GM21367 (cell line): Measurements from ENCODE around the gene B4GALT5.

Experiments used
- ATAC-seq: cut with Tn5 transposase; IDR thresholded peaks from one replicate; pipeline ENCODE4 v1.9.1; 2021; ENCODE audit not compliant: unreplicated experiment

B4GALT5 gene

DNA sequence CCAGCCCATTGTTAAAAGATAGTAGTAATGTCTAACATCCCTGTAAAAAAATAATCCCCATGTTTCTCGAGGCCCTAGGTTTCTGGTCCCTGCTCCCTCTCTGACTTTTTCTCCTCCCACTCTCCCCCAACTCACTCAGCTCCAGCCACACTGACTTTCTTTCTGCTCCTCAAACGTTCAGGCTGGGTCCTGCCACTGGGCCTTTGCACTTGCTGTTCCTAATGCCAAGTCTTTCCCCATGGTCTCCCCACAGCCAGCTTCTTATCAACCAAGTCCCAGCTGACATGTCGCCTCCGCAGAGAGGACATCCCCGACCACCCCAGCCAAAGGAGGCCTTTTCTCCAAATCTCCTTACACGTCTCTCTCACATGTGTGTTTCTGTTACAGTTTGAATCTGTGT lies 123.9 kb downstream of the B4GALT5 start:
- ATAC-seq: no peak

DNA sequence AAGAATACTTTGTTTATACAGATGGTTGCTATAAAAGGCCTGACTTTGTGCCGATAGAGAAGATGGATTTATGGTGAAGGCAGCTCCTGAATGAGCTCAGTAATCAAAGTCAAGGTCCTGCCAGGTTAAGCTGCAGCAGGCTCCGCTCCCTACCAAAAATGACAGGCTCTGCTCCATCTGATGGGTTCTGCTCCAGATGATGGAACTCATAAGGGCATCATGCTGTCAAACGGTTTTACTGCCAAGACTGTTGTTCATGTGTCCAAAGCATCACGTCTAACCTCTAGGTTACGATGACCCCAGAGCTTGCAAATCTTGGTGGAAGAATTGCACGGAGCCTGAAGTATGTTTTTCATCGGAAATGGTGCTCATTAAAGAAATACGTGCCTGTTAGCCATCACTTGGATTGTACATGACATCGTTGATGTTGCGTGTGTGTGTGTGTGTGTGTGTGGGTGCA lies 126.5 kb downstream of the B4GALT5 start:
- no peak for ATAC-seq

- no peak for ATAC-seq
These were observed 128.0 kb downstream of the B4GALT5 start for GRCh38 chr20:49585585-49586245.

GRCh38 chr20:49584418-49585382 lies 129.0 kb downstream of the B4GALT5 start:
- no peak for ATAC-seq

DNA sequence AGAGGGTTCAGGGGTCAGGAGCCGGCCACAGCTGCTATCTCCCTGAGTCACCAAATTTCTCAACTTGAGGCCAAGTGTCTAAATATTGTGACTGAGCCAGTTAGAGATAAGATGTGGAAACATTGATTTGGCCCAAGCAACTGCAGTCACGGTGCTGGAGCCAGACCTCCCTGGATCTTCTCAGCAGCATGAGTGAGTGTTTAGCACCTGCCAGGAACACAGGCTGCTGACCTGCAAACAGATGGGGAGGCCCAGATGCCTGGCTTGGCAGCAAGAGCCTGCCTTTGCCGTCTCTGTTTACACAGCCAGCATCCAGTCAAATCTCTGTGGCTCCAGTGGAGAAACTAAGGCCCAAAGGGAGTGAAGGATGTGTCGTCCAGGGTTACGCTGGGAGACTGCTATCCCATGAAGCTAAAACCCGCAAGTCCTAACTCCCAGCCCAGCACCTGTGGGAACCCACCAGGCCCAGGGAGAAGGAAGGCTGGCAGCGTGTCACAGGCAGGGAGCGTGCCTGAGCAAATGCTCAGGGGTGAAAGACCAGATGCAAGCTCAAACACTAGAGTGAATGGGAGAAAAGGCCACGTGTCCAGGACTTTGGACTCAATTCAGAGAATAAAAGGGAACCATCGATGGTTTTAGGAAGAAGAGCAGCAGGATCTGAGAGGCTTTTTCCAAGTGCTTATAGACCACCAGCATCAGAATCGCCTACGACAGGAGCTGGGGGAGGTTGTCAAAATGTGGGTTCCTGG lies 129.8 kb downstream of the B4GALT5 start:
- ATAC-seq: no peak

- no peak for ATAC-seq
These were observed 130.4 kb downstream of the B4GALT5 start for GRCh38 chr20:49583343-49583668.
